GM12865 (cell line): ENCODE results near the gene FAM180A.

ENCODE experiments used
- DNase-seq: peaks from one replicate; pipeline ENCODE4 v3.0.0; 2010; ENCODE audit warnings: low read depth
- H3K4me3 ChIP-seq: 2 replicates; pipeline ENCODE4 v1.5.1; 2011; ENCODE audit warnings: mild to moderate bottlenecking, low read depth, low read length, control low read depth
- TF ChIP-seq, protein P1 (sequence below): IDR thresholded peaks from 2 replicates; pipeline ENCODE4 v1.5.1; 2011; ENCODE audit warnings: low read length, control low read depth, low read depth, inconsistent platforms; ENCODE audit not compliant: insufficient read depth; ENCODE audit errors: missing control alignments

FAM180A gene

DNA sequence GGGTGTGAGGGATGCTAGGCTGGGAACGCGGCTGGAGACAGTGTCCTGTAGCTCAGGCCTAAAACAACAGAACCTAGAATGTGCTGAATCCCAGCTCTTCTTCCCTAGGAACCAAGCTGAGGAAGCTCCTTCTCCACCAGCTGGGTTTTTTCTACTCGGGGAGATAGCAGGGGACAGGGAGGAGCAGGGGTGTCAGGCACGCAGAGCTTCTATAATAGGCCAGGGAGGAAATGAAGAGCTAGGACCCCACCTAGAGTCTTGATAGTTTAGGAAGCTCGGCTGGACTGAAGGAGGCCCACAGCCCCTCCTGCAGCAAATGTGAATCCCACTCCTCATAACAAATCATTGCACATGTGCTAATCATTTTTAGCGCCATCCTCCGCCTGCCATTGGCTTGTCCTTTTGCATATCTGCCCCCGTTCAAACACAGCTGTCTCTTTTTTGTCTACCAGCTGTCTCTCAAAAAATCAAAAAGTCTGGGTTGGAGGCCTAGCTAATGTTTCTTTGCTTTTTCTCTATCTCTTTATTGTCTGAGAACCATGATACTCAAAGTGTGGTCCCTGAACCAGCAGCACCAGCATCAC lies 24.1 kb upstream of the FAM180A start:
- TF ChIP-seq, protein P1, sequence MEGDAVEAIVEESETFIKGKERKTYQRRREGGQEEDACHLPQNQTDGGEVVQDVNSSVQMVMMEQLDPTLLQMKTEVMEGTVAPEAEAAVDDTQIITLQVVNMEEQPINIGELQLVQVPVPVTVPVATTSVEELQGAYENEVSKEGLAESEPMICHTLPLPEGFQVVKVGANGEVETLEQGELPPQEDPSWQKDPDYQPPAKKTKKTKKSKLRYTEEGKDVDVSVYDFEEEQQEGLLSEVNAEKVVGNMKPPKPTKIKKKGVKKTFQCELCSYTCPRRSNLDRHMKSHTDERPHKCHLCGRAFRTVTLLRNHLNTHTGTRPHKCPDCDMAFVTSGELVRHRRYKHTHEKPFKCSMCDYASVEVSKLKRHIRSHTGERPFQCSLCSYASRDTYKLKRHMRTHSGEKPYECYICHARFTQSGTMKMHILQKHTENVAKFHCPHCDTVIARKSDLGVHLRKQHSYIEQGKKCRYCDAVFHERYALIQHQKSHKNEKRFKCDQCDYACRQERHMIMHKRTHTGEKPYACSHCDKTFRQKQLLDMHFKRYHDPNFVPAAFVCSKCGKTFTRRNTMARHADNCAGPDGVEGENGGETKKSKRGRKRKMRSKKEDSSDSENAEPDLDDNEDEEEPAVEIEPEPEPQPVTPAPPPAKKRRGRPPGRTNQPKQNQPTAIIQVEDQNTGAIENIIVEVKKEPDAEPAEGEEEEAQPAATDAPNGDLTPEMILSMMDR, result no peak
- no peak overlapping the region for H3K4me3 ChIP-seq
- DNase-seq, result no peak

DNA sequence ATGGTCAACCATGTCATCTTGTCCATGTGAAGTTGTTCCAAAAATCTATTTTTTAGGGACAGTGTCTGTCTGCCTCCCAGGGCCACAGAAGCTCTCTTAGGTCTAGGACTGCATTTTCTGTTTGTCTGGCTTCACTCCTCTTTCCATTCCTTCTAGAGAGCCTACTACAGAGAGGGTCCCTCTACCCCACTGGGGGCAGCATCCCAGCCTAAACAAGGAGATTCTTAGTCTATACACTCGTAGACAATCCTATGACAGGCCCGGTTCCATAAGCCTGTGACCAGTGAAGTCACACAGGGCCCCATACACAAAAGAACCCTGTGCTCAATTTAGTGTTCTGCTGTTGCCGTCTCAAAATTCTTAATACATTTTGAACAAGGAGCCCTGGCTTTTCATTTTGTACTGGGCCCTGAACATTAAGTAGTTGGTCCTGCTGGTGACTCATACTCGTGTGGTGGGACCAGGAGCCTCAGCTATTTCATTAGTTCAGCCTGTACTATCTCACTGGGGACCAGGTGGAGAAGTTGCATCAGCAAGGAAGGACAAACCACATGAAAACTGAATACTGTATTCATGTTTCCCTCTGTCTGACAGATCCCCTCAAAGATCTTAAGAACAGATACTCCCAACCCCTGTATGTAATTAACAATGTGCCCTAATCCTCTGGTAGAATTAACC lies 23.5 kb upstream of the FAM180A start:
- no peak overlapping the region for H3K4me3 ChIP-seq
- DNase-seq, result no peak
- TF ChIP-seq, protein P1, result no peak

DNA sequence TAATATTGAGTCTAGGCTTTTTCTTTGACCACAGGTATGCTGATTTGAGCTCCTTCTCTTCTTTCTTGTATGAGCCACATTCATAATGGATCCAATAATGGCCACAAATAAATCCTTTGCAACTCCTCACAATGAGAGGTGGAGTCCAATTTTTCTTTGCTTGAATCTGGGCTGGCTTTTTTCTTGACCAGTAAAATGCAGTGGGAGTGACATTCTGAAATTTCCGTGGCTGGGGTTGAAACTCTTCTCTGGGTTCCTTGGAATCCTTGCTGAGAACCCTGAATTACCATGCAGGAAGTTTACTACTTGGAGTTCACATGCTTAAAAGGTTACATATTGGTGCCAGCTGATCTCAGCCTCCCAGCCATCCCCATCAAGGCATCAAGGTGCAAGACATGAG lies 22.4 kb upstream of the FAM180A start:
- DNase-seq, result no peak
- no peak overlapping the region for H3K4me3 ChIP-seq
- TF ChIP-seq, protein P1, result no peak

DNA sequence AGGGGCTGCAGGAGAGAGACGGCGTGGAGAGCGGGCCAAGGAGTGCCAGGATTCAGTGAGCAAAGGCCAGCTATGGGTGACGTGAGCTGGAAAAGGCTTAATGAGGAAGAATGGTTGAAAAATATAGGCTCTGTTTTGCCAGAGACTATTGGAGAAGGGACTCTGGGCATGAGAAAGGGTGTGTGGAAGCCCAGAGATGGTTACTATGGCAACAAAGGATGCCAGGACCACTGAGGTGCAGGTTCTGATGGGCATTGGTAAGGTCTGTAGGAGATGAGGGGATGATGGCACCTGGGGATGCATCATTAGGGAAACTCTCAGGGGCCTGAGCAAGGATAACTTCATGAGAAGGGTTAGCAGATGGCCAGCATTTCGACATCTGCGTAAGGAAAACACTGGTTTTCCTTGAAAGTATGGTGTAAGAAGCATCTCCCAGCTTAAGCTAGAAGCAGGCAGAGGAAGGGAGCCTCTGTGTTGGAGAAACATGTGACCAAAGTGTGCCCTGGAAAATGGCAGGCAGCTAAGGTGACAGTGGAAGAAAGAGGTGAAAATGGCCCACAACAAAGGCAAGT lies 21.6 kb upstream of the FAM180A start:
- no peak for DNase-seq
- TF ChIP-seq, protein P1, result no peak
- H3K4me3 ChIP-seq, result no peak overlapping the region

DNA sequence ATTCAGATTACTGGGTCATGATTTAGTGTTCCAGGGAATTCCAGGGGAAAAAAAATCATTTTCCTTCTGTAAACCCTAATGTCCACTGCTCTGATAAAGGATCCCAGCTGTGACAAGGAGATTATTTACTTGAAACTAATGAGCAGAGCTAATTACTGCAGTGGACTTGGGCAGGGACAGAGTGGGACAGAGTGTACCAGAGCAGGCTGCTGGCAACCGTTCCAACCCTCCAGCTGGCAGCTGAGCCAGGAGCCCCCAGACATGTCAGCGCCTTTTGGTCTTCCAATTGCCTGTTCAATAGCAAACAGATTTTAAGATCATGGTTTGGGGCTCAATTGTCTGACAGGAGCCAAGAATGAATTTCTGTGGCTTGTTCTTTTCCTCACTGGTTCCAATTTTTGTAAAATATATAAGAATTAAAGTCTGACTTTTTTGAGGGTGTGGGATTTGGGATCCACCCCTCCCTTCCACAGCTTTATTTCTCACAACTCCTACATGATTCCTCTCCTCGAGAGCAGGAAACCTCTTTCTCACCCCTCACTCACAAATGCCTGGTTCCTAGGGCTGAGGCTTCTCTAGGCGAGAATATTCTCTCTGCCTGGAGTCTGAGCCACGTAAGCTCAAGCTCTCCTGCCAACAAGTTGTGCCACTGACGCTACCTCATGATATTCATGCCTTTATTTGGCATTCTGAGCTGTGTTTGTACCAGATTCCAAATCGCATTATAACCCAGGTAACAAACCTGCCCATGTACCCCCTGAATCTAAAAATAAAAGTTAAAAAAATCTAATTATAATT lies 20.6 kb upstream of the FAM180A start:
- no peak overlapping the region for H3K4me3 ChIP-seq
- TF ChIP-seq, protein P1, result no peak
- no peak for DNase-seq

DNA sequence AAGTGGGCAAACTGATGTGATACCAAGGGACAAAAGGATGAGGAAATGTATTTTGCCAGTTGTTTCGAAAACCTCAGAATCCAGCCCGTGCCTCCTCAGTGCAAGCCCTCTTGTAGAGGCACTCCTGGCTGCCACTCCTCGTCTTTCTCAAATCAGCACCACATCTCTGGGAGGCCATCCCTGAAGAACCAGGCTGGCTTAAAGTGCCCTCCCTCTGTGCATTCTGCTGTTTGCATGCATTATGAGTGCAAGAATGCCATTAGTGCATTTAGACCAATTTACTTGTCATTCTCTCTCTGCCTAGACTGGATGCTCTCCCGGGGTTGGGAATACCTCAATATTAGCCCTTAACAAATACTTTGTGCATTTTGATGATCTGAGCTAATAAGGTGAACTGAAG lies 19.9 kb upstream of the FAM180A start:
- TF ChIP-seq, protein P1, result no peak

More for the DNA sequence above, 19.9 kb upstream of the FAM180A start:
- no peak for DNase-seq
- no peak overlapping the region for H3K4me3 ChIP-seq
